GM18868 (cell line): ENCODE data around the gene PPP1R27.

Experiments used
- ATAC-seq: cut with Tn5 transposase; IDR thresholded peaks from one replicate; pipeline ENCODE4 v1.9.1; 2021; ENCODE audit warnings: mild to moderate bottlenecking, moderate library complexity; ENCODE audit not compliant: unreplicated experiment

Gene PPP1R27

DNA sequence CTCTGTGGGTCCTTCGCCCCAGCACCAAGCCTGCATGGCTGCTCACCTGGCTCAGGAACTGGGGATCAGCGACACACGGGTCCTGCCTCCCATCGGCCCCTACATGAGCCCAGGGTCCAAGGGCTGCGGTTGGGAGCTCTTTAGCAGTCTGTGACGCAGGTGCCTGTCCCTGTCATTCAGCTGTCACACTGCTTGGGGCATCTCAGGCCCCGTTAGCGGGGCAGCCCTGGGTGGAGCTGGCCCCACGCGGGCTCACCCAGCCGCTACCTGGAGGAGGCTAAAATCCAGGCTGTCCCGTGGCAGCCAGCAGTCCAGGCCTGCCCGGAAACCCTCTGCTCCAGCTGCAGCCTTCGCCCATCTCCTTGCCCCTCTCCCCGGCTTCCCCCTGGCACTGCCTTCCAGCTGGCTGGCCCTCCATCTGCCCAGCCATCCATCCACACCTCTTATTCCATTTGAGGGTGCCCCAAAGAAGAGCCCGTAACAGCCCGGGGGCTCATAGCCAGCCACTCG, 27.6 kb downstream of the PPP1R27 start:
- no peak for ATAC-seq

DNA sequence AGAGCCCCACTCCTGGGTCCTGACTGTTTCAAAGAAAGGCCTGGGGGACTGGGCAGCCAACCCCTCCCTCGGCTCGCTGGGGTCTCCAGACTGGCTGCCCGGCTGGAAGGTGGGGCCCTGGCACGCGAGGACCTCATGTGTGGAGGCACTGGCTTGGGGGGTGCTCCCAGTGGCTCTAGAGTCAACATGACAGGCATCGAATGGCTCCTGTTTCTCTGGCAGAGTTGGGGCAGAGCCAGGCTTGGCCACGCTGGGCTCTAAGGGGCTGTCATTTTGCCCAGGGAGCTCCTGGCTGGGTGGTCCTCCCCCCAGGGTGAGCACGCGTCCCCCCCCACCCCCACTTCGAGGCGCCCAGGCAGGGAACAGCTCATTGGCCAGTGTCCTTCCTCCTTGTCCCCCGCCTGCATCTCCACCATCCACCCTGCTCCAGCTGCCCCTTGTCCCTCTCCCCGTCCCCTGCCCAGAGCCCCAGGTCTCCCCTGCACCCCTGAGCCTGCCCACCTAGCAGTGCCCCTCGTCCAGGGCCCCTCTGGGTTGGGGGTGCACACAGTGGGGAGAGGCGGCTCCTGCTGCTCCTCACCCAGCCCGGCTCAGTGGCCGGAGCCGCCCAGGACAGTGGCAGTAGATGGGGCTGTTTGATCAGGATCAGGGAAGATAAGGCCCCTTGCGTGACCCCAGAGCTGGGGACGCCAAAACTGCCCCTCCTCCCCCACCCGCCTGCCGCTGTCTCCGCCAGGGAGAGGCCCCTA, 28.2 kb downstream of the PPP1R27 start:
- ATAC-seq, result no peak

DNA sequence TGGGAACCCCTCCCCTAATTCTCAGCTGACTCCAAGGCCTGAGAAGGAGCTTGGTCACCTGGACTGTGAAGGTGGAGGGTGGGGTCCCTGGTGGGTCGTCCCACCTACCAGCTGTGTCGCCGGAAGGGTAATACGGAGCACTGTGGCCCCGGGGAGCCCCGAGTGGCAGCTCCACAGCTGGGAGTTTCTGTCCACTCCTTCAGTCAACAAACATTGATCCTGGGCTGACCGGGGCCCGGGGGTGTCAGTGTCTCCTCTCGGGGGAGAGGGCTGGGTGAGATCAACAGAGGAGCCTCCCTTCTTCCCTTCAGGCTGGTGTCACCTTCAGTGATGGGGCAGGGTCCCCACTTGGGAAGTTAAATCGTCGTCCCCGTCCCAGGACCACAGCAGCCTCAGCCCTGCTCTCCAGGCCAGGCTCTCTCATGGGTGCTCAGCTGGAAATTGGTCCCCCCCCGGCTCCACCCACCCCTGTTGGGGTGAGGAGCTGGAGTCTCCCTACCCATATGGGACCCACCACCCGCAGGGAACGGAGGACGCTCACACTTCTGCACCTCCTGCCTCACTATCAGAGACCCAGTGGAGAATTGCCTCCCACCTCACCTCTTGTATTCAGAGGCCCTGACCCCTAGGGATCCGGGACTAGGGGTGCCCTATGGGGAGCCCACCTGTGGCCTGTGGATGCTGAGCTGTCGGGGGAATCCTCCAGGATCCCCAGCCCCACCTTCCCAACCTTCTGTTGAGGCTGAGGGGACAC, 29.0 kb downstream of the PPP1R27 start:
- no peak for ATAC-seq

DNA sequence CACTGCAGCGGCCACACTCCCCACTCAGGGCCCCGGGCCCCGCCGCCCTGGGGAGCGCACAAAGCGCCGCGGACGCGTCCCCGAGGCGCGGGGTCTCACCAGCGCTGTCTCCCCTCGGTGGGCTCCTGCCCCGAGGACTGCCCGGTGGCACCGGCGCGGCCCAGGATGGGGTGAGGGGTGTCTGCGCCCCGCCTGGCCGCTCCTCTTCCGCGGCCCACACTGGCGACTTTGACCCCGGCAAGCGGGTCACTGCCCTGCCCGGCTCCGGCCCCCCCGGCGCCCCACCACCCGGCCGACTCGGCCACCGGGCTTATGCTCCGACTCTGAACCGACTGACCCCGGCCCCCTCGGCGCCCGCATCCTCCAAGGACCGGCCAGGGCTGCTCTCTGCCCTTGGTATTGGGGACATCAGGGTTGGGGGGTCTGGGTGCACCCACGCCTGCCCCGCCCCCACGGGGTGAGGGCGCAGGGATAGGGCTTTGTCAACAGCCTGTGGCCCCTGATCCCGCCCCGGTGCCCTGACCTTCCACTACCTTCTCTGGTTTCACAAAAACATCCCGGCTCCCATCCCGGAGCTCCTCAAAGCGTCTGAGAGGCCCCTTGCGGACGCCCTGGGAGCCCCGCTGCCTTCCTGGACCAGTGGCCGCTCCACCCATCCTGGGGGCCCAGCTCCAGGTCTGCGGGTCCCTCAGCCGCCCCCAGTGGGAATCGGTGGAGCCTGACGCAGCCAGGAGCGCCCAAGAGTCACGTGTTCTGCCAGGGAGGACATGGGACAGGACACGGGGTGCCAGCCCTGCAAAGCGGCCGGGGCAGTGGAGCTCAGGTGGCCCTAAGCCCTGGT, 30.1 kb downstream of the PPP1R27 start:
- ATAC-seq, result no peak

DNA sequence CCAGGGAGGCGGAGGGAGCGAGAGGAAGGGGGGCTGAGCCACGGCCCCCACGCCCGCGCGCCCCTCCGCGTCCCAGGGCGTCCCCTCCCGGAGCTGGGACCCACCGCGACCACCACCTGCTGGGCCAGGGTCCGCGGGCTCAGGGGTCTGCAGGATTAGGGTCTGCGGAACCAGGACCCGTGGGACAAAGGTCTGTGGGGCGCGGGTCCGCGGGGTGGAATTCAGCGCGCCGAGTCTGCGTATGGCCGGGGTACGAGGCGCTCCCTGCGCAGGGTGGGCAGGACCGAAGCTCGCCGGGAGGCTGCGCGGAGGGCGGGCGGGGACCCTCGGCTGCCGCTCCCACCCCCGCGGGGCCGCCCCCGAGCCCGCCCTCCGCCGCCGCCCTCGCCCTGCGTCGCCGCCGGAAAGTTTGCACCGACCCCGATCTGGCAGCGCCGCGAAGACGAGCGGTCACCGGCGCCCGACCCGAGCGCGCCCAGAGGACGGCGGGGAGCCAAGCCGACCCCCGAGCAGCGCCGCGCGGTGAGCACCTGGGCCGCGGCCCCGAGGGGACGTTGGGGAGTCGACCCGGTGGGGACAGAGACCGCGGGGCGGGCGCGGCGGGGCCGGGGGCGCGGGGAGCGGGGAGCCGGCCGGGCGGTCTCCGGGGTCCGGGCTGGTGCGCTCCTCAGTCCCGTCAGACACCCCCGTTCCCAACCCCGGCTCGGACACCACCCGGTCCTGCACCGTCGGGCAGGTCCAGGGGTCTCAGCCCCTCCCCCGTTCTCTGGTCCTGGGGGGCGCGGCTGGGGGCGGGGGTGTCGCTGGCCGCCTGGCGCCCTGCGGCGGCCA, 30.9 kb downstream of the PPP1R27 start, which contains the start of gene GCGR:
TSS of gene GCGR (plus strand) at position 423 of the 831 bp plus-strand sequence. CDS start 4,869 bp downstream, outside the sequence.
- ATAC-seq, result no peak

DNA sequence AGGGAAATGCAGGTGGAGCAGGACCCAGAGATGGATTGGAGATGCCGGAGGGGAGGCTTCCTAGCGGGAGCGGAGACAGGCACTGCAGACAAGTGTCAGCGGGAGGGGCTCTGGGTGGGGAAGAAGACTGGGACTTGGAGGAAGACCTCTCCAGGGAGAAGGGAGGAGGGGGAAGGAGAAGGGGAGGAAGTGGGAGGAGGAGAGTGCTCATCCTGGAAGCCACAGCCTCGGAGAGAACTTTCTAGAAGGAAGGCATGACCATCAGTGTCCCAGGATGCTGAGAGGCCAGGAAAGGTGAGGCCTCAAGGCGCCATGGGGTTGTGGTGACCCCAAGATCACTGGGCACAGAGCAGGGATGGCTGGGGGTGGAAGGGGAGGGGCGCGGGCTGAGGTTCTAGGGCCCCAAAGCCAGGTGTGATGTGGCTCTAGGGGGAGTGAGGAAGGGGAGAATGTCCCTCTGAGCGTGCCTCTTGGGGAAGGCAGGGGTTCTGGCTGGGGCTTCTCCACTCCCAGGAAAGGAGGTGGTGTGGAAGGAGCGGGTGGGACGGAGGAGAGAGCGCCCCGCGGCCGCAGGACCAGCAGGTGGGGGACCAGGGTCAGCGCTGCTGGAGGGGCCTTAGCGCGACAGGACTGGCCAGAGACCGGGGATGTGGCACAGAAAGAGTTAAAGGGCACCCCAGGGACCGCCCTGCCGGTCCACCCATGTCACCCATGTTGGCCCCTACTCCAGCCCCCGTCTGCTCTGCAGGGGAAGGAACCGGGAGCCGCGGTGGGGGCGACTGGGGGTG, 31.8 kb downstream of the PPP1R27 start:
- ATAC-seq, result no peak

DNA sequence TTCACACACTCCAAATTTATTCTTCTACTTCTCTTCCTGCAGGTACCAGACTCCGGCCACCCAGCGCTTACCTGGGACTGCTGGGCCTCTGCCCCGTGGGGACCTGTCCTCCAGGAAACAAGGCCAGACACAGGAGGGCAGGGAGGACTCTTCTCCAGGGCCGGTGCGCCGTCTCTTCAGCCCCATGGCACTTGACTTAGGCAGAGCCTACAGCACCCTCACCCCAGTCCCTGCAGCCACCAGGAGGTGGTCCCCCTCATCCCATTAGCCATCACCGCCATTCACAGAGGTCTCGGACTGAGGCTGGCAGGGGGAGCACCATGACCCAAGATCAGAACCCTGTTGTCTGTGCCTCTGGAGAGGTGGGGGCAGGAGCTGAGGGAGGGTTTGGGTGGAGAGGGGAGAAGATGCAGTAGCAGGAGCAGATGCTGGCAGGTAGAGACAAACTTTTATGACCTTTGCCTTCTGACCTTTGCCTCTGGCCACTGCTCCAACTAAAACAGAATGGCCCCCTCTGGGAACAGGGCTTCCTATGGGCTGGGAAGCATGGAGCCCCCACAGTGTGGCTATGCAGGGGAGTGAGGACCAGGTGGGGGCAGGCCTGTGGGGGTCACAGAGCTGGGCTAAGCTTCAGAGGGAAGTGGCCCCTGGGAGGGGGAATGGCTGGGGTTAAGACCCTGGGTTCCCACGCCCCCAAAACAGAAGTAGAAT, 32.6 kb downstream of the PPP1R27 start:
- ATAC-seq, result no peak

DNA sequence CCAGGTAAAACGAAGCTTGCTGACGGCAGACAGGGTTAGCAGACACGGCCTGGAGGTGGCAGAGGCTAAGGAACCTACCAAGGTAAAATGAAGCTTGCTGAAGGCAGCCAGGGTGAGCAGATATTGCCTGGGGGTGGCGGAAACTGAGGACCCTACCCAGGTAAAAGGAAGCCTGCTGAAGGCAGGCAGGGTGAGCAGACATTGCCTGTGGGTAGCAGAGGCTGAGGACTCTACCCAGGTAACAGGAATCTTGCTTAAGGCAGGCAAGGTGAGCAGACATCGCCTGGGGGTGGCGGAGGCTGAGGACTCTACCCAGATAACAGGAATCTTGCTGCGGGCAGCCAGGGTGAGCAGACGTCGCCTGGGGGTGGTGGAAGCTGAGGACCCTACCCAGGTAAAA, 33.5 kb downstream of the PPP1R27 start:
- ATAC-seq, result no peak

DNA sequence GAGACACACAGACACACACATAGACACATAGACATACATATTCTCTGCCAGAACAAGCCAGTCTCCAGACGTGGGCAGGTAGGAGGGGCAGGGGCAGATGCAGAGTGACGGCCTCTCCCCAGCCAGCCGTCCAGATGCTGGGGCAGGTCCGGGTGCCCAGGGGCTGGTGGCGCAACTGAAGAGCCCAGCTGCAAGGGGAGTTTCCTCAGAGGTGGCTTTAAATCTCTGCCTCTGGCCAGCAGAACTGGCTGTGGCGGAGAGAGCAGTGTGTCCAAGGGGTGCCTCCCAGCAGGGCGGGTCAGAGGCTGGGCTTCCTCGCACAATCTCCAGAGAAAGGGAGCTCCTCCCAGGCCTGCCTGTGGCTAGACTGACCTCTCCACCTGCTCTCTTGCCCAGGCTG, 40.3 kb downstream of the PPP1R27 start:
- ATAC-seq, result no peak

DNA sequence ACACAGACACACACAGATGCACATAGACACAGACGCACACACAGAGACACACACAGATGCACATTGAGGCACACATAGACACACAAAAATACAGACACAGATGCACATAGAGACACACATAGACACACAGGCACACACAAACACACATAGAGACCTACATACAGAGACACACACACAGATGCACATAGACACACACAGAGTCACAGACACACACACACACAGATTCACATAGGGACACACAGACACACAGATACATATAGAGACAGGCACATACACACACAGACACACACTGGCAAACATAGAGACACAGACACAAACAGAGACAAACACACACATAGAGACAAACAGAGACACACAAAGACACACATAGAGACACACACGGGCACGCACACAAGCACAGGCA, 40.8 kb downstream of the PPP1R27 start:
- no peak for ATAC-seq

DNA sequence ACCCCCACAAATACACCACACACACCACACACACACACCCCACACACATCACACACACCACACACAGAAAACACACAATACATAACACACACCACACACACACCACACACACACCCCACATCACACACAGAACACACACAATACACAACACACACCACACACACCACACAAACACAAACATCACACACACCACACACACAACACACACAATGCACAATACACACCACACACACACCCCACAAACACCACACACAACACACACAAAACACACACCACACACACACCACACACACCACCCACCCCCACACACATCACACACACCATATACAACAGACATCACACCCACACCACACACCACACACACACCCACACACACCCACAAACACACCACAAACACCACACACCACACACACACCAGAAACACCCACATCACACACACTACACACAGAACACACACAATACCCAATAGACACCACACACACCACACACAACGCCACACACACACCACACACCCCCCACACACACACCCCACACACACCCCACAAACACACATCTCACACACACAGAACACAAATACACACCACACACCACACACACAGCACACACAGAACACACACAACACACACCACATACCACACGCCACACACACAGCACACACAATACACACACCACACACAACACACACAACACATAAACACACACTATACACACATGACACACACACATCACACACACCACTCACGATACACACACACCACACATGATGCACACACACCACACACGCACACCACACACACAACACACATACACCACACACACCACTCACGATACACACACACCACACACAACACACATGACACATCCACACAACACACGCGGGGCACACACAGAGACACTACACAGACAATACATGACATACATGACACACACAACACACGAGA, 41.9 kb downstream of the PPP1R27 start:
- no peak for ATAC-seq
